Measurements from ENCODE around the gene NPR3.

DNA sequence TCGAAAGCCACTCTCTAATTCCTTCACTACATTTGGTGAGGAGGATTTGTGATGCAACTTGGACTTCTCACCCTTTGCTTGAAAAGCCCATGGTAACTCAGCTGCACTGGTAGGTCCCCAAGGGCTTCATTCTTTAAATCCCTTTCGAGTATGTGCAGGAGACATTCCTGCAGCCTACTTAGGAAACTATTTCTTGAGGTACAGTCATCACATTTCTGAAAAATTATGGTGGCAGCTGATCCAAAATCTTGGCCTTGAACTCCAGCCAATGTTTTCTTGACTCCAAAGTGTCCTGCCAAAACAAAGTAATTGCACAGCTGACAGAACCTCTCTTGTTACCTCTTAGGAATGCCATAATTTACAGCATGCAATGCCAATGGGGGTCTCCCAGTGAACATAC is 99.7 kb downstream of the NPR3 start:
- TF ChIP-seq CTCF (IDR thresholded peaks at IDR 0.05) (no peak), POLR2AphosphoS5 (IDR thresholded peaks at IDR 0.05) (no peak), EP300 (IDR thresholded peaks at IDR 0.05) (no peak), POLR2A (IDR thresholded peaks at IDR 0.05) (no peak)
